Peyer's patch (tissue), 4 donors: ENCODE data around the gene OR52I2. TPM values are rescaled to one million over a fixed set of nuclear protein-coding genes. Genes with fewer than 3 reads are reported as not detected.

Experiments
- DNase-seq, 3 donors: peaks; one replicate each; pipeline ENCODE4 v3.0.0-alpha.2; 2017 to 2019
- H3K27ac ChIP-seq, 4 donors: fragments of 200-600 bp; sonication (generic); one replicate each; pipeline ENCODE4 v1.5.1; 2016 to 2019
- H3K27me3 ChIP-seq, 2 donors: fragments of 200-600 bp; sonication (generic); one replicate each; pipeline ENCODE4 v1.5.1; 2019
- H3K36me3 ChIP-seq, 3 donors: fragments of 200-600 bp; sonication (generic); one replicate each; pipeline ENCODE4 v1.5.1; 2016 to 2019
- H3K4me1 ChIP-seq, 4 donors: fragments of 200-600 bp; sonication (generic); one replicate each; pipeline ENCODE4 v1.5.1; 2016 to 2019
- H3K4me3 ChIP-seq, 4 donors: fragments of 200-600 bp; sonication (generic); 1 replicate in 3 of 4; 2 replicates in 1 of 4; pipeline ENCODE4 v1.5.1; 2016 to 2019; ENCODE audit warnings: mild to moderate bottlenecking in 1 of 4
- H3K9me3 ChIP-seq, 4 donors: fragments of 200-600 bp; sonication (generic); one replicate each; pipeline ENCODE4 v1.5.1; 2016 to 2019; ENCODE audit warnings: mild to moderate bottlenecking in 1 of 4
- POLR2A ChIP-seq, 2 donors: fragments of 450-650 bp; IDR thresholded peaks; one replicate each; pipeline ENCODE4 v1.5.1; 2017; ENCODE audit warnings: antibody characterized with exemption in 2 of 2, mild to moderate bottlenecking in 2 of 2, moderate library complexity in 2 of 2
- total RNA-seq, 4 donors: library from RNA; depleted of rRNA; stranded (reverse); fragments of >200 nt; gene quantifications; one replicate each; pipeline ENCODE4 v1.1.0, GENCODE V29; 2016
- TF ChIP-seq, protein P1 (sequence below), 6 experiments: fragments of 450-650 bp in 4 of 6; fragments of 200-600 bp in 2 of 6; sonication (generic) in 1 of 6; IDR thresholded peaks; one replicate each; pipeline ENCODE4 v1.5.1; 2017 to 2019; ENCODE audit warnings: antibody characterized with exemption in 6 of 6, mild to moderate bottlenecking in 3 of 6, moderate library complexity in 1 of 6

The OR52I2 gene
- total RNA-seq, 4 donors from 2014 or later = not detected

DNA sequence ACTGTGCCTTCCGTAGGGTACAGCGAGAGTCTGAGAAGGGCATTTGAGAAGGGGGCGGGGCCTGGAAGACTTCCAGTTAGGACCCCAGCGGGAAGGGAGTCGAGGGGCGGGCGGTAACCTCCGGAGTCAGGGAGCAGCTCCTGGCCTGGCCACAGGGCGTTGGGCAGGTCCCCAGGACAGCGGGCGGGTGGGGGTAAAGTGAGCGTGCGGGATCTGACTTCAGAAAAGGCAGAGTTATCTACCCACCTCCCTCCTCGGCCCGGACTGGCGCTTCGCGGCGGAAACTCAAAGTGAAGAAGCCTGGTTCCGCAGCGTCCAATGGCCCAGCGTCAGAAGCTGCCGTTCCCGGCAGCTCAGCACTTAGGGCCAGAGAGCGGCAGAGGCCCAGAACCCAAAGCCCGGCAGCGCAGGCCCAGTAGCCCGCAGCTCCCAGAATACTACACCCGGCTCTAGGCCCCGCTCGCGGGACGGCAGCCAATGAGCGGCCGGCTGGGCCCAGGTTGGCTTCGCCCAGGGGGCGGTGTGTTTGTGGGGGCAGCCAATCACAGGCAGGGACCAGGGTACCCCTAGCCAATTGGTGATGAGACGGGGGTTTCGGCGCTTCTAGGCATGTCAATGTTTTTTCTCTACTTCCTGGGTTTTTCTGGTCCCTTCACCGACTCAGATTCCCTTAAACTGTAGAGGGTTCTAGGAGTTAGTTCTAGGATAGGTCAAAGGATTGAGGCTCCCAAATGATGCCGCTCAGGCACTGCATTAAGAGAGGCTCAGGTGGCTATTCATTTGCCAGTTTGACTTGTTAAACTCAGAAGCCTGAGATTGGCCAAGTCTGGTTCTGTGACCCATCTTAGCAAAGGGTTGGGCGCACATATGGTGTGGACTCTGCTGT, 26.5 kb downstream of the OR52I2 start, which contains the start of gene TRIM68:
Gene TRIM68, minus strand, starts transcription at position 451 of the 886 bp plus-strand sequence. CDS start 2,727 bp downstream, outside the sequence.
- peak within 1 kb of the TSS; percentile 82 to 86 (median 84) for H3K27ac ChIP-seq
- peaks cover 0 to 20% (median 3%) of the 10 kb centered on the region in 4 donors for H3K4me1 ChIP-seq
- H3K27me3 ChIP-seq = no peaks in the 10 kb centered on the region
- no peaks in the 10 kb centered on the region for H3K9me3 ChIP-seq
- TF ChIP-seq POLR2A (IDR thresholded peaks at IDR 0.05) = peak; percentile 36 to 64
- TF ChIP-seq, protein P1, sequence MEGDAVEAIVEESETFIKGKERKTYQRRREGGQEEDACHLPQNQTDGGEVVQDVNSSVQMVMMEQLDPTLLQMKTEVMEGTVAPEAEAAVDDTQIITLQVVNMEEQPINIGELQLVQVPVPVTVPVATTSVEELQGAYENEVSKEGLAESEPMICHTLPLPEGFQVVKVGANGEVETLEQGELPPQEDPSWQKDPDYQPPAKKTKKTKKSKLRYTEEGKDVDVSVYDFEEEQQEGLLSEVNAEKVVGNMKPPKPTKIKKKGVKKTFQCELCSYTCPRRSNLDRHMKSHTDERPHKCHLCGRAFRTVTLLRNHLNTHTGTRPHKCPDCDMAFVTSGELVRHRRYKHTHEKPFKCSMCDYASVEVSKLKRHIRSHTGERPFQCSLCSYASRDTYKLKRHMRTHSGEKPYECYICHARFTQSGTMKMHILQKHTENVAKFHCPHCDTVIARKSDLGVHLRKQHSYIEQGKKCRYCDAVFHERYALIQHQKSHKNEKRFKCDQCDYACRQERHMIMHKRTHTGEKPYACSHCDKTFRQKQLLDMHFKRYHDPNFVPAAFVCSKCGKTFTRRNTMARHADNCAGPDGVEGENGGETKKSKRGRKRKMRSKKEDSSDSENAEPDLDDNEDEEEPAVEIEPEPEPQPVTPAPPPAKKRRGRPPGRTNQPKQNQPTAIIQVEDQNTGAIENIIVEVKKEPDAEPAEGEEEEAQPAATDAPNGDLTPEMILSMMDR (IDR thresholded peaks at IDR 0.05) = peak in 2 of 6 experiments; percentile 7
- H3K4me3 ChIP-seq = peak within 1 kb of the TSS; percentile 65 to 86 (median 75)
- peak; percentile 95 to 98 (median 96) for DNase-seq
- peaks cover 0 to 14% (median 0%) of the 10 kb centered on the region in 3 donors for H3K36me3 ChIP-seq

DNA sequence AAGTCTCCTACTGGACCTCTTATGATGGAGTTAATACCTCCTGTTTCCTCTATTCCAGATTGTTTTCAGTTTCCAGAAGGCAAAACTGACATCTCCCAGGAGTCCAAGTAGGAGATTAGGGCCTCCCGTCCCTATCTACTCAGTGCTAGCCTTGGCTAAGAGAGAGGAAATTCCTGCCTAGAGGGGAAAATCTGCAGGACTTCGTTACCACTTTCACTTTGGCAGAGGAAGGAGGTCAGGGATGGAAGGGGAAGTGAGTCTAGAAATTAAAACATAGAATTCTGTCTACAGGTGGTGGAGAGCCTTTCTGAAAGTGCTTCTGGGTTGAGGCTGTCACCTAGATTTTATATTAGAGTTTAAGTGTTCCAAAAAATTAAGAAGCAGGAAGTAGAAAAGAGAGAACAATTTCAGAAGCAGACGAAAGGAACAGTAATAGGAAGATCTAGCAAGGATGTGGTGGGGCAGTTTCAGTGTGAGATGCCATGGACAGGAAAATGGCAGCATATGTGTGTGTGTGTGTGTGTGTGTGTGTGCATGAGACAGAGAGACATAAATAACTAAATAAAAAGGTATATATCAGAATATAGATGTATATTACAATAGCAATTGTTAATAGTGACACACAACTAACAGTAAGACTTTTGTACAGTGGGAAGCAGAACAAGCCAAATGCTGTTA, 28.9 kb downstream of the OR52I2 start:
- peaks cover 0 to 20% (median 3%) of the 10 kb centered on the region in 4 donors for H3K4me1 ChIP-seq
- H3K27me3 ChIP-seq = no peaks in the 10 kb centered on the region
- H3K27ac ChIP-seq = no peak overlapping the region
- no peak for DNase-seq
- no peaks in the 10 kb centered on the region for H3K9me3 ChIP-seq
- no peak for TF ChIP-seq POLR2A (IDR thresholded peaks at IDR 0.05)
- TF ChIP-seq, protein P1 (IDR thresholded peaks at IDR 0.05) = no peak
- peak overlapping the region in 2 of 4 donors; percentile 3 to 4 for H3K4me3 ChIP-seq
- no peaks in the 10 kb centered on the region for H3K36me3 ChIP-seq

DNA sequence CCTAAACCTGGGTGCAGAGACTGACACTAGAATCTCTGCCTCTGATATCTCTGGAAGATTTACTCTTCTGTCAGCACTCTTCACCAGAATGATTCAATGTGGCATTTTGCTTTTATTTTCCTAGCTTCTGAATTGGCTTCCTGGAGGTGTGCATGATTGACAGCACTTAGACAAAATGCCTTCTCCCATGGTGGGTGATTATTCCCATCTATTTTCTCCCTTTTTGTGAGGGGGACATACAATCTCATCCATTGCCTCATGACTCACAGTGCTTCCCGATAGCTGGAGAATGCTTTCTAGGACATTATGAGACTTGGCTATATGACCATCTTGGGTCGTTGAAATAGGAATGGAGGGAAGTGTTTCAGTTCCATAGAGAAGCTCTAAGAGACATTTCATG, 30.4 kb downstream of the OR52I2 start:
- Histone ChIP-seq H3K9me3 (no peaks in the 10 kb centered on the region), H3K4me1 (peaks cover 0 to 9% (median 0%) of the 10 kb centered on the region in 4 donors), H3K27ac (no peak overlapping the region), H3K36me3 (no peaks in the 10 kb centered on the region), H3K4me3 (no peak overlapping the region), H3K27me3 (no peaks in the 10 kb centered on the region)
- DNase-seq = no peak
- TF ChIP-seq, protein P1 (IDR thresholded peaks at IDR 0.05) = no peak
- TF ChIP-seq POLR2A (IDR thresholded peaks at IDR 0.05) = no peak

DNA sequence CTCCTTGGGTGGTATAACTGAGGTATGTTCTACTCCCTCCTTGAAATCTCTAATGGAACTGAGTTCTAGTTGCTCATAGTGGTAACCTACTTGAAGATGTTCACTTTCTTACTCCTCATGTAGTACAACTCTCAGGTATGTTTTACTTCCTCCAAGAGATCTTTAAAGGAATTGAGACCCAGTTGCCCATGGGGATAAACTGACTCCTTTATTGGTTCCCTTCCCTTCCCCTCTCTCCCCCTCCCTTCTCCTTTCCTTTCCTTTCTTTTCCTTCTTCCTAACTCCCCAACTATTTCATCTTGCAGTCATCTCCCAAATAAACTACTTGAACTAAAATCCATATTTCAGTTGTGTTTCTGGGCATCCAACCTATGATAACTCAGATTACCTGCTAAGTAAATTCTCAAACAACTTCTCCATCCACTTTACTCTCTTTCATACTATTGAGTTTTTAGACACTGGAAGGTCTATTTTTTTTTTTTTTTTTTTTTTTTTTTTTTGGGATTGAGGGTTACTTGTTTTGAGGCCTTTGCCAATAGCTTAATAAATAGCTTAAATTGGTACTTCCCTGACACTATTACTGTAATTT, 34.4 kb downstream of the OR52I2 start:
- Histone ChIP-seq H3K27ac (no peak overlapping the region), H3K27me3 (no peaks in the 10 kb centered on the region), H3K4me3 (no peak overlapping the region), H3K4me1 (no peaks in the 10 kb centered on the region), H3K9me3 (no peaks in the 10 kb centered on the region), H3K36me3 (no peaks in the 10 kb centered on the region)
- TF ChIP-seq, protein P1 (IDR thresholded peaks at IDR 0.05) = no peak
- no peak for TF ChIP-seq POLR2A (IDR thresholded peaks at IDR 0.05)
- DNase-seq = no peak

DNA sequence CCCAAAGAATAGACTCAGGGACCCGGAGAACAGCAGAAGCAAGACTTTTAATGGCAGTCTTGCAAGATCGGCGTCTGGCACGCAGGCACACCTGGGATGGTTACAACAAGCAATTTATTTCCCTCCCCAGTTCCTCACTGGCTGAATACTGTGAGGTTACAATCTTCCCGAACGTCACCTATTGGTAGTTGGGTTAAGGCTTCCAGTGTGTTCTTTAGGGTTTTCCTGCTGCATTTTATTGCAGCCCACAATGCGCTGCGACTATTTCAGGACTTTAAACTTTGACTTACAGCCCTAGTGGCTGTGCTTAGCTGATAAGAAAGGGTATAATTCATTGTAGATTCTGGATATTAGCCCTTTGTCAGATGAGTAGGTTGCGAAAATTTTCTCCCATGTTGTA, 38.0 kb downstream of the OR52I2 start:
- TF ChIP-seq POLR2A (IDR thresholded peaks at IDR 0.05) = no peak
- TF ChIP-seq, protein P1 (IDR thresholded peaks at IDR 0.05) = no peak
- H3K36me3 ChIP-seq = no peaks in the 10 kb centered on the region
- H3K27ac ChIP-seq = no peak overlapping the region
- no peak overlapping the region for H3K4me3 ChIP-seq
- DNase-seq = no peak
- H3K9me3 ChIP-seq = no peaks in the 10 kb centered on the region
- H3K4me1 ChIP-seq = no peaks in the 10 kb centered on the region
- no peaks in the 10 kb centered on the region for H3K27me3 ChIP-seq
